HG02973 (cell line): ENCODE data around the gene FAM20A.

Experiments
- ATAC-seq: cut with Tn5 transposase; IDR thresholded peaks from one replicate; pipeline ENCODE4 v1.9.1; 2021; ENCODE audit warnings: moderate library complexity; ENCODE audit not compliant: unreplicated experiment

FAM20A gene

GRCh38 chr17:68569346-68569745 is 31.8 kb downstream of the FAM20A start:
- ATAC-seq = no peak

GRCh38 chr17:68568581-68568980 is 32.6 kb downstream of the FAM20A start:
- ATAC-seq = no peak

- no peak for ATAC-seq
Measured at GRCh38 chr17:68567581-68567980, 33.6 kb downstream of the FAM20A start.

GRCh38 chr17:68567035-68567434 is 34.1 kb downstream of the FAM20A start:
- ATAC-seq = no peak

DNA sequence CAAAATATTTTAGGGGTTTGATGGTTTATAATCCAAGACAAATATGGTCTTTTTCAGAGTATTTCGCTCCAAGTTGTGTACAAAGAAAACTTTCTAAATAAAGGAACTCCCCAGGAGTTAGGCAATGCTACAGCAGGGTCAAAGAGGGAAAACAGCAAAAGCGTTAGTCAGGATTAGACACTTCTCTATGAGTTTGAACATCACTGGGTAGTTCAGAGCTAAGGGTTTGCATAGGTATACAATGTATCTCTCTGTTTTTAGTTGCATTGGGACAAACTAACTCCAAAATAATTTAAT is 34.8 kb downstream of the FAM20A start:
- no peak for ATAC-seq

- ATAC-seq = no peak
Measured at GRCh38 chr17:68565661-68566441, 35.3 kb downstream of the FAM20A start.

GRCh38 chr17:68564415-68565111 is 36.6 kb downstream of the FAM20A start:
- no peak for ATAC-seq

DNA sequence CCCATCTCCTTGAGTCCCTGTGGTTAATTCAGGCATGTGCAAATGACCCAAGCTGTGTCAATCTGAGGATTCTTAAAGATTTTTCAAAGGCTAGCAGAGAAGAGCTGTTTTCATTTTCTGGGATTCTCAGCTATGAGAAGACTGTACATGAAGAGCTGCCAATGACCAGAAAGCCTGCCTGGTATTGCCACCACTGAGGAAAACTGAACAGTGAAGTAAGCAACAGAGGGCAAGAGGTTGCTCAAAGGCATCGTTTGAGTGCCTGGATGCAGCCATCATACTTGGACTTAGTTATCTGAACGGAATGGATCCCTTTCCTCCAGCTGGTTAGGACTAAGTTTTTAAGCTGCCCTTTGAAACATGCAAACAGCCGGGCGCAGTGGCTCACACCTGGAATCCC is 38.4 kb downstream of the FAM20A start:
- ATAC-seq = no peak

DNA sequence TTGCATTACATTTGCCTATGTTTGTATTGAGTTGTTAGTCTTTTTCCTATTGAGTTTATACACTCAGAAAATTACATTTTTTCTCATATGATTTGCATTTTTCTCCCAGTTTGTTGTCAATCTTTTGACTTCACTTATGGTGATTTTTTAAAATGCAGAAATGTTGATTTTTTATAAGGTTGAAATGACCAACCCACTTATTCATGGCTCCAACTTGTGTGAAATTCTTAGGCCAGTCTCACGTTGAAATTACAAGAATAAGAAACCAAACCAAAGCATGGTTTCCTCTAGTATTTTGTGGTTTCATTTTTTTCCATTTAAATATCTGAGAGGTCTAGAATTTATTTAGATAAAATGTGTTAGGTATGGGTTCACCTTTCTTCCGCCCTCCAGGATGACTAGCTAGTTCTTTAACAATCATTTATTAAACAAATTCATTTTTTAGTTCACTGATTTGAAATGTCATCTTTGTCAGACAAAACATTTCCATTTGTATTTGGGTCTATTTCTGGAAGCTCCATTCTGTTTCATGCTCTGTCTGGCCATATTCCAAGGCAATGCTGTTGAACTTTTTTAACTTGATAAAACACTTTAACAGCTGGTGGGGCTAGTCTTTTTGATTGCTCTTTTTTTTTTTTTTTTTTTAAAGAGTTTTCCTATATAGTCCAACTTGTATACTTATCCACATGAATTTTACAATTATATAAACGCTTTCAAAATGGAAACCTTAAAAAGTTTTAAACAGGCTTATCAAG is 40.0 kb downstream of the FAM20A start:
- no peak for ATAC-seq

- ATAC-seq = no peak
Measured at GRCh38 chr17:68559316-68559715, 41.9 kb downstream of the FAM20A start.

DNA sequence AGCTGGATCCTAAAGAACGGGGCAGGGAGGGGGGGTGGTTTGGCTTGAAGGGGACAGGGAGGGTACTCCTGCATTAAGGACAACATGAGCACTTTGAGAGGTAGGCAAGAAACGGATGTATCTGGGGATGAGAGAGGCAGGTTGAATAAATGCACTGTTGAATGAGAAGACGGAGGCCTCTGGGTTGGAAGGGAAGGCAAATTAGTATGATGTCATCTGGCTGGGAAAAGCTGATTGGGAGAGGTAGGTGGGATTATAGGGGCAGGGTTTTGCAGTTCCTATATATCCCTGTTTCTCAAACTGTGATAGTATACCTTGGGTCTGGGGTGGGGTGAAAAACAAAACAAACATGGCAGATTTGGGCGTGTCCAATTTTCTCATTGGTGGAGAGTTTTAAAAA is 44.6 kb downstream of the FAM20A start:
- no peak for ATAC-seq

DNA sequence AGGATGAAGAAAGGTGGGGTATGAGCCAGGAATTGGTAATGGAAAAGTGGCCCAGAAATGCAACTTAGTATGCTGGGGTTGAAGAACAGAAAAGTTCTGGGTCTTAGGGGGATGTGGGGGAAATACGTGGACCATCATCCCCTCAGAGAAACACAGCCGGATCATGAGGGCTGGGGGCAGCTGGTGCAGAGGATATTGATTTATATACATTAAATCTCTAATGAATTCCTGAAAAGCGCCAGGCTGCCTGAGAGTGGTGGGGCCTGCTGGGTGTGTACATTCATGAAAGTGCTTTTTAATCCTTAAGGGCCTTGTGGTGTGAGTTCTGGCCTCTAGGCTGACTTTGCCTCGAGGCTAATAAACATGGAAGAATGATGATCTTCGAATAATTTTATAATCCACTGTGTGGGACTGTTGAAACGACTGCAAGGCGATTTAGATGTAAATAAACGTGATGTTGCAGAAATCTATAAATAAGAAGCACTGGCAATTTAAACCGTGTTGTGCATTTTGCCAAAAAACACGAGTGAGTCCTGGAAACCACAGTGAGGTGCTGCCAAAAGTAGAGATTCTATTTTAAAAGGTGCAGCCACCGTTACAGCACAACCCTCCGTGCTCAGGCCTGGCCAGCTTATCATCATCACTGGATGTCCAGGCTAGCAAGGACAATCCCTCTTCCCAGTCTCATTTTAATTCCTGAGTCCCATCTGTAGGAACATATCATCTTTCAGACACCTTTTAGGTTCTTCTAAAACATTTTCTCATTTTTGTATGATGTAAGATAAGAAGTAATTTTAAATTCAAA is 56.9 kb downstream of the FAM20A start:
- ATAC-seq = no peak

- no peak for ATAC-seq
Measured at GRCh38 chr17:68542698-68543463, 58.3 kb downstream of the FAM20A start.

- ATAC-seq = no peak
Measured at GRCh38 chr17:68541816-68542215, 59.4 kb downstream of the FAM20A start.

GRCh38 chr17:68540981-68541380 is 60.2 kb downstream of the FAM20A start:
- no peak for ATAC-seq

- no peak for ATAC-seq
Measured at GRCh38 chr17:68539548-68540467, 61.4 kb downstream of the FAM20A start.

DNA sequence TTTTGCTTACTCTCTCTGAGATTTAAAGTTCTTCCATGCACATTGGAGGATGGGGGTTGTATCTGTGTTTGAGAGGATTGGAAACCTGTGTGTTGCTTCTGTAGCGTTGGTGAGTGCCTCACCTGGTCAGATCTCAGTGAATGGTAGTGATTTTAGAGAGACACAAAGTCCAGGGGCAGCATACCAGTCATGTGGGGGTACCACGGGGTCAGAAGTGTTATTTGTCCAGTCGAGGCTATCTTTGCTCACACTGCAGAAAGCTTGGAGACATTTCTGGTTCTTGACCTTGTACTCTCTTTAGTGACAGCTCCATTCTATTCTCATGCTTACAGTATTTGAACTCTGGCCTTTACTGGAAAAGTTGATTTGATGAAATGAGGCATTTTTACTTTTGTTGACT is 65.2 kb downstream of the FAM20A start:
- no peak for ATAC-seq

DNA sequence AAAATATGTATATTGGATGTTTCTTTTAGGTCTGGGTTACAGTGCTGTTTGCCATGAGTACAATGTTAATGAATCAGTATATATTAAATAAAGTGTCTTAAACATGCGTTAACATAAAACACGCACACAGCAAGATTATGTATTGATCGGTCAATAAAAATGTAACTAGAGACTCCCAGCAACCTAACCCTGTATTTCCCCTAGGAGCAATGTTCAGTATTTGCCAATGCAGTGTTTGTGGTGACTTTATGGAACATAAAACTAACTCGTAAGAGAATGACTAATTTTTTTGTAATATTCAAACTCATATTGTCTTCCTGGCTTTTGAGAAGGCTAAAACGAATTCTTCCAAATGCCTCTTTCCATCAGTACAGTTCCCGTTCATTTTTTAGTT is 66.5 kb downstream of the FAM20A start:
- no peak for ATAC-seq

- ATAC-seq = no peak
Measured at GRCh38 chr17:68533887-68534694, 67.1 kb downstream of the FAM20A start.
